ENCODE measurements around the gene COL15A1.

DNA sequence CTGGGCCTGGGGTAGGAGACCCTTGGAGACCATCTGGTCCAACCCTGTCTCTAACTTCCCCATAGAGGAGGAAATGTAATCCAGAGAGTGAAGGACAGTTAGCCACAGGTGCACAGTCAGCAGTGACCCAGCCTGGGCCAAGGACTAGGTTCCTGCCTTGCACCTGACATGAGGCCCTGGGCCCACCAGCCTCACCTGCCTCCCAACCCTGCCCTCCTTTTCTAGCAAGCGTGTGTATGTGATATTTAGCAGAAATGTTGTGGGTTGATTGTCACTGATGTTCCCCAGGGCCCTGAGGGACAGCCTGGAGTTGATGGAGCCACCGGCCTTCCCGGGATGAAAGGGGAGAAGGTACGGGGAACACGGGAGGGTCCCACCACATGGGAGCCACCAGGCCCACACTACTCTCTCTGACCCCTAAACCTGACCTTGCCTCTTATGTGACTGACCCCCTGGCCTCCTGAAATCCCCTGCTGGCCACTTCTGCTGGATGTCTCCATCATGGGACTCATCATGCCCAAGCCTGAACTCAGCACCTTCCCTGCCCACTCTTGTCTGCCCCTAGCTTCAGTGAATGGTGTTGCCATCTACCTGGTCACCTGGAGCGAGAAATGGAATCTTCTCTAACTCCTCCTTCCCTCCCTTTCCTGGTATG is 82.0 kb downstream of the COL15A1 start:
- TF ChIP-seq, protein P1, sequence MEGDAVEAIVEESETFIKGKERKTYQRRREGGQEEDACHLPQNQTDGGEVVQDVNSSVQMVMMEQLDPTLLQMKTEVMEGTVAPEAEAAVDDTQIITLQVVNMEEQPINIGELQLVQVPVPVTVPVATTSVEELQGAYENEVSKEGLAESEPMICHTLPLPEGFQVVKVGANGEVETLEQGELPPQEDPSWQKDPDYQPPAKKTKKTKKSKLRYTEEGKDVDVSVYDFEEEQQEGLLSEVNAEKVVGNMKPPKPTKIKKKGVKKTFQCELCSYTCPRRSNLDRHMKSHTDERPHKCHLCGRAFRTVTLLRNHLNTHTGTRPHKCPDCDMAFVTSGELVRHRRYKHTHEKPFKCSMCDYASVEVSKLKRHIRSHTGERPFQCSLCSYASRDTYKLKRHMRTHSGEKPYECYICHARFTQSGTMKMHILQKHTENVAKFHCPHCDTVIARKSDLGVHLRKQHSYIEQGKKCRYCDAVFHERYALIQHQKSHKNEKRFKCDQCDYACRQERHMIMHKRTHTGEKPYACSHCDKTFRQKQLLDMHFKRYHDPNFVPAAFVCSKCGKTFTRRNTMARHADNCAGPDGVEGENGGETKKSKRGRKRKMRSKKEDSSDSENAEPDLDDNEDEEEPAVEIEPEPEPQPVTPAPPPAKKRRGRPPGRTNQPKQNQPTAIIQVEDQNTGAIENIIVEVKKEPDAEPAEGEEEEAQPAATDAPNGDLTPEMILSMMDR (IDR thresholded peaks at IDR 0.05; ENCODE audit: low read depth, low read length), result no peak
- TF ChIP-seq EZH2phosphoT487 (IDR thresholded peaks at IDR 0.05; ENCODE audit: low read depth), result no peak
